HG03439 (cell line): ENCODE results near the gene SETDB2.

Experiments
- ATAC-seq: cut with Tn5 transposase; IDR thresholded peaks from one replicate; pipeline ENCODE4 v1.9.1; 2021; ENCODE audit warnings: mild to moderate bottlenecking, moderate library complexity; ENCODE audit not compliant: unreplicated experiment

SETDB2 gene

DNA sequence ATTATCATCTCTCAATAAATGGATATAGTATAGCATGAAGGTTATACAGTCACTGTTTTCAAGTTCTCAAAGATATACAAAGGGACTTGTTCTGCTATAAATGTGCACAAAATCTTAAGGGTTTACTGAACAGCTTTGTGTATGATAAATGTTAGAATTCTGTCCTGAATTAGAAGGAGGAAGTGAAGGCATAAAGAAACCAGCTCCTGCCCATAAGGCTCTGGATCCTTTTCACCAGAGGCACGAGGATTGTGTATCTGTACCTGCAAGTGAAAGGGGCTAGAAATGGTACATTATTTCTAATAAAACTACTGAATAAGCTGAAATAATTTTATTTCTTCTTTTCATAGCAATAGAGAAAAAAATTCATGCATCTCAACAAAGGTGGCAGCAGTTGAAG, 84.1 kb downstream of the SETDB2 start:
- no peak for ATAC-seq

- ATAC-seq: no peak
These were observed 86.4 kb downstream of the SETDB2 start for GRCh38 chr13:49530457-49530856.

DNA sequence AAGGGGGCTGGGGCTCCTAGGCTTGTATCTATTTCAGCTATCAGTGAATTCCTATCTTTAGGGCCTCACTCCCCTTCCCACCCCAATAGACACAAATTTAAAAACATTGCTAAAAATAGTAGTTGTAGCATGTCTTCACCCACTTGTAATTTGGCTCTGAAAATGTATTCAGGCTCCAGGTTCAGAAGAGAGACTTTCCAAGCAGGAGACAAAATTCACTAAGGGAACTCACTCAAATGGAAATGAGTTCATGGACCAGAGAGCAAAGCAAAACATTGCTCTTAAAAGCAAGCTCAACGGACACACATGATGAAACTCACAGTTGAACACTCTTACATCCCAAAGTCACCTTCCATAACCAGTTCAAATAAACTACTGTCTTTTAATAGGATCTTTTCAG, 88.5 kb downstream of the SETDB2 start:
- no peak for ATAC-seq

DNA sequence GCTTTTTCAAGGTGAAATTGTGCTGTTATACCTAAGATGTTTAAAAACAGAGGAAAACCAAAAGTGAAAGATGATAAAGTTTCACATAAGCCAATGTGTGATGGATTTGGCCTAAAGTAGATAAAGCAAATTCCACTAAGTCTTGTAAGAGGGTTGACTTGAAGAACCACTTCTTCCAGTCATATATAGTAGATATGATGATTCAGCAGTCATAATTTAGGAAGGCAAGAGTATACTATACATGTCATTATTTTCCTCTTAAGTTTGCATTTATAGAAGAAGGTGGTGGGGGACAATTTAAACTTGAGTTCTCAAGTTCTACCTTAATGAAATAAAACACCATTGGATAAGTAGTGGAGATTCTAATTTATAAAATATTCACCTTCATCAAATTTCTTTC, 88.9 kb downstream of the SETDB2 start:
- ATAC-seq: no peak

- ATAC-seq: no peak
These were observed 89.7 kb downstream of the SETDB2 start for GRCh38 chr13:49533591-49534269.

DNA sequence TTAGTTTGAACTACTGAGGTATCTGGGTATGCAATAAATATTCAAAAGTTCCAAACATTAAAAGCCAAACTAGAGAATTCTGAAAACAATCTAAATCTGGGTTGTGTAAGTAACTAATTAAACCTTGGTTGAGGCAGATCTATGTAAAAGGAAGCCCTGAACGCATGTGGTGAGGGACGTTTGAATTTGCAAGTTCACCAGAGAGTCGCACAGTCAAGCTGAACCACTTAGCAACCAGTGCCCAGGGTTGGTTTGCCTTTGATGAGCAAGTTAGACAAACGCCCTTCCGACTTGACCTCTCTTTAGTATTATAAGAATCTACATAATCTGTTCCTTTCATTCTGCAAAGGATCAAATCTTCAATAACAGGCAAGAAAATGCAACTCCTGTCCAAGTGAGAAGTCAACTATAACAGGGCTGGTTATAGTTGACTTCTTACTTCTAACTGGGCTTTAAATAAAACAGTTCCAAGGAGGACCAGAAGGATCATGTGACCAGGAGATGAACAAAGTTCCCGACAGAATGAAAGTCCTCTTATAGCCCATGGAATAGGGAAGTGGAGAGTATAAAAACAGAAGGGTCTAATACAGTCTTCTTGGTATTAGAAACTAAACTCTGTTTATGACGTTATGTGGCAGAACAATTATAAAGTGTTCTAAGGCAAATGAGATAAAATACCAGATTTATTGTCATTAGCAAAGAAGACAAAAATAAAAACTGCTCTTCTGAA, 92.2 kb downstream of the SETDB2 start:
- ATAC-seq: no peak

GRCh38 chr13:49538404-49538803, 94.3 kb downstream of the SETDB2 start:
- no peak for ATAC-seq

- ATAC-seq: no peak
These were observed 95.2 kb downstream of the SETDB2 start for GRCh38 chr13:49539313-49539712.

- ATAC-seq: no peak
These were observed 95.7 kb downstream of the SETDB2 start for GRCh38 chr13:49539746-49540145.

DNA sequence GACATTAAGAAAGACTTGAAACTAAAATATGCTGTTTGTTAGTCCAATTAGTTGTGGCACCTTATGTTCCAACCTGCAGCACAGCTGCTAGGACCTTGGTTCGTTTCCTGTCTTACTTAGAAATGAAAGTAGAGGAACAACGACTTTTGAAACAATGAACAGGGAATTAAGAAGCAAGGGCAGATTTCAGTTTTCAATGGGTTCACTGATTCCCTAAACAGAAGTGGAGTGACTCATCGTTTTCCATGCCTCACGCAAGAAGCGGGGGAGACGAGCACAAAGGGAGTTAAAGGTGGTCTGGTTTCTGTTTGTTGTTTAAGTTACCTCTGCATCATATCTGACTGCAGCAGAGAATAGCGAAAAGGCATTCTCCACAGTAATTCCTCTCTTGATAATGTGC, 96.5 kb downstream of the SETDB2 start:
- ATAC-seq: no peak

GRCh38 chr13:49543656-49544055, 99.6 kb downstream of the SETDB2 start:
- ATAC-seq: no peak
